ENCODE data around the gene PRKAG1. TPM values are rescaled to one million over a fixed set of nuclear protein-coding genes. Genes with fewer than 3 reads are reported as not detected.

PRKAG1 gene
- polyA plus RNA-seq, 1 donor from 2014 or later = 71.0 TPM

GRCh38 chr12:48985901-48986300, 32.7 kb downstream of the PRKAG1 start:
- Histone ChIP-seq H3K27ac (ENCODE audit: low read length) (no peak overlapping the region), H3K27me3 (ENCODE audit: insufficient read depth, low read depth, low read length) (peaks cover 99% of the 10 kb centered on the region), H3K9ac (ENCODE audit: low read length) (no peak overlapping the region), H3K36me3 (ENCODE audit: insufficient read depth, low read length) (no peaks in the 10 kb centered on the region), H3K9me3 (ENCODE audit: low read length) (no peaks in the 10 kb centered on the region), H3F3A (ENCODE audit: insufficient read depth, low read length, poor library complexity, severe bottlenecking) (no peaks in the 10 kb centered on the region), H4K20me1 (ENCODE audit: insufficient read depth) (no peaks in the 10 kb centered on the region), H3K79me2 (replicated peaks; ENCODE audit: insufficient read depth, low read length) (no peaks in the 10 kb centered on the region), H3K9me2 (ENCODE audit: insufficient read depth, low read length) (no peaks in the 10 kb centered on the region), H3K4me3 (ENCODE audit: low read length) (no peak overlapping the region), H3K4me2 (ENCODE audit: low read length) (no peak overlapping the region), H2AFZ (ENCODE audit: low read depth, low read length) (no peak overlapping the region)
- no peak for TF ChIP-seq TAF1 (IDR thresholded peaks at IDR 0.05; ENCODE audit: low read depth)
- no peak for TF ChIP-seq MXI1 (conservative IDR thresholded peaks at IDR 0.05; ENCODE audit: poor library complexity, severe bottlenecking)
- no peak for TF ChIP-seq EP300 (conservative IDR thresholded peaks at IDR 0.05; ENCODE audit: poor library complexity, severe bottlenecking)
- TF ChIP-seq REST (IDR thresholded peaks at IDR 0.05; ENCODE audit: borderline replicate concordance) = no peak
- no peak for TF ChIP-seq SMC3 (conservative IDR thresholded peaks at IDR 0.05; ENCODE audit: poor library complexity)
- no peak for TF ChIP-seq CTCF (IDR thresholded peaks at IDR 0.05; ENCODE audit: poor library complexity, severe bottlenecking)
- no peak for TF ChIP-seq RAD21 (conservative IDR thresholded peaks at IDR 0.05)
- no peak for TF ChIP-seq POLR2AphosphoS5 (IDR thresholded peaks at IDR 0.05)
- no peak for TF ChIP-seq EZH2 (IDR thresholded peaks at IDR 0.05; ENCODE audit: borderline replicate concordance, insufficient read depth, low read length, poor library complexity, severe bottlenecking)

GRCh38 chr12:48985475-48985897, 33.1 kb downstream of the PRKAG1 start:
- H3K9me2 ChIP-seq (ENCODE audit: insufficient read depth, low read length) = no peaks in the 10 kb centered on the region
- H4K20me1 ChIP-seq (ENCODE audit: insufficient read depth) = no peaks in the 10 kb centered on the region
- H2AFZ ChIP-seq (ENCODE audit: low read depth, low read length) = no peak overlapping the region
- no peak overlapping the region for H3K4me3 ChIP-seq (ENCODE audit: low read length)
- H3K27me3 ChIP-seq (ENCODE audit: insufficient read depth, low read depth, low read length) = peaks cover 99% of the 10 kb centered on the region
- H3K9ac ChIP-seq (ENCODE audit: low read length) = no peak overlapping the region
- no peaks in the 10 kb centered on the region for H3F3A ChIP-seq (ENCODE audit: insufficient read depth, low read length, poor library complexity, severe bottlenecking)
- H3K36me3 ChIP-seq (ENCODE audit: insufficient read depth, low read length) = no peaks in the 10 kb centered on the region
- no peaks in the 10 kb centered on the region for H3K79me2 ChIP-seq (replicated peaks; ENCODE audit: insufficient read depth, low read length)
- no peaks in the 10 kb centered on the region for H3K9me3 ChIP-seq (ENCODE audit: low read length)
- TF ChIP-seq POLR2AphosphoS5 (IDR thresholded peaks at IDR 0.05) (no peak), CTCF (IDR thresholded peaks at IDR 0.05; ENCODE audit: poor library complexity, severe bottlenecking) (no peak), REST (IDR thresholded peaks at IDR 0.05; ENCODE audit: borderline replicate concordance) (no peak), MXI1 (conservative IDR thresholded peaks at IDR 0.05; ENCODE audit: poor library complexity, severe bottlenecking) (no peak), EZH2 (IDR thresholded peaks at IDR 0.05; ENCODE audit: borderline replicate concordance, insufficient read depth, low read length, poor library complexity, severe bottlenecking) (no peak), EP300 (conservative IDR thresholded peaks at IDR 0.05; ENCODE audit: poor library complexity, severe bottlenecking) (no peak), SMC3 (conservative IDR thresholded peaks at IDR 0.05; ENCODE audit: poor library complexity) (no peak), RAD21 (conservative IDR thresholded peaks at IDR 0.05) (no peak), TAF1 (IDR thresholded peaks at IDR 0.05; ENCODE audit: low read depth) (no peak)
- no peak overlapping the region for H3K27ac ChIP-seq (ENCODE audit: low read length)
- no peak overlapping the region for H3K4me2 ChIP-seq (ENCODE audit: low read length)
